A673 (cell line): Measurements from ENCODE around the gene CNN2. TPM values are rescaled to one million over a fixed set of nuclear protein-coding genes. Genes with fewer than 3 reads are reported as not detected.
"Not testable (repeated sequence)": the region's sequence is repeated elsewhere in the genome, so short reads cannot be mapped to it uniquely, and the experiment has no call there.

Experiments
- BruUV-seq: library from RNA; stranded (reverse); fragments of 400-500 nt; replicated peaks from 2 replicates; lab custom pipeline; 2021; lab: Mats Ljungman, UMichigan
- CTCF ChIA-PET: fragments of 300-600 bp; sonication (Branson Sonifier 250); formaldehyde crosslinking; loops from one replicate; lab custom pipeline; 2022; ENCODE audit warnings: antibody characterized with exemption; lab: Charles Lee
- POLR2A ChIA-PET: fragments of 300-600 bp; sonication (Branson Sonifier 250); formaldehyde crosslinking; loops from one replicate; lab custom pipeline; 2022; ENCODE audit warnings: antibody characterized with exemption; ENCODE audit not compliant: low non-redundant PET; lab: Charles Lee
- DNase-seq: peaks from one replicate; pipeline ENCODE4 v3.0.0-alpha.2; 2015; ENCODE audit warnings: low spot score
- H3K27ac ChIP-seq: fragments of 200-600 bp; sonication (generic); 2 replicates; pipeline ENCODE4 v1.5.1; 2016; ENCODE audit warnings: mixed run types, low read depth, mild to moderate bottlenecking, mixed read lengths, antibody characterized with exemption, low read length; ENCODE audit not compliant: poor library complexity, severe bottlenecking
- H3K27me3 ChIP-seq: fragments of 200-600 bp; sonication (generic); replicated peaks from 2 replicates; pipeline ENCODE4 v1.6.1; 2017; ENCODE audit warnings: mixed run types, low read depth, mild to moderate bottlenecking, mixed read lengths, antibody characterized with exemption, low read length; ENCODE audit not compliant: insufficient read depth, poor library complexity
- H3K36me3 ChIP-seq: fragments of 200-600 bp; sonication (generic); 2 replicates; pipeline ENCODE4 v1.6.1; 2016; ENCODE audit warnings: mixed run types, mild to moderate bottlenecking, mixed read lengths, antibody characterized with exemption, low read length; ENCODE audit not compliant: insufficient read depth, poor library complexity, severe bottlenecking
- H3K4me1 ChIP-seq: fragments of 200-600 bp; sonication (generic); 2 replicates; pipeline ENCODE4 v1.6.1; 2017; ENCODE audit warnings: mixed run types, mild to moderate bottlenecking, mixed read lengths, antibody characterized with exemption, low read length; ENCODE audit not compliant: insufficient read depth, poor library complexity, severe bottlenecking
- H3K4me3 ChIP-seq: fragments of 200-600 bp; sonication (generic); 2 replicates; pipeline ENCODE4 v1.5.1; 2016; ENCODE audit warnings: low read depth, mixed run types, mild to moderate bottlenecking, mixed read lengths, low read length; ENCODE audit not compliant: poor library complexity, severe bottlenecking
- H3K9me3 ChIP-seq: fragments of 200-600 bp; sonication (generic); 2 replicates; pipeline ENCODE4 v1.6.1; 2016; ENCODE audit warnings: mixed run types, low read depth, mild to moderate bottlenecking, mixed read lengths, antibody characterized with exemption, low read length; ENCODE audit not compliant: poor library complexity, severe bottlenecking
- CTCF ChIP-seq: fragments of 300-800, 200-600 bp; sonication (generic); conservative IDR thresholded peaks from 2 replicates; pipeline ENCODE4 v1.5.1; 2017; ENCODE audit warnings: low read depth, mild to moderate bottlenecking, antibody characterized with exemption, low read length, moderate library complexity, mixed read lengths
- EZH2 ChIP-seq: fragments of 200-600 bp; sonication (generic); IDR thresholded peaks from 2 replicates; pipeline ENCODE4 v1.6.1; 2017; ENCODE audit warnings: borderline replicate concordance, low read depth, mild to moderate bottlenecking, mixed read lengths, antibody characterized with exemption, low read length; ENCODE audit not compliant: poor library complexity, severe bottlenecking
- intact Hi-C: fragments of 100-400 bp; cut with micrococcal nuclease; formaldehyde crosslinking; loops from one replicate; pipeline ENCODE4 v1.10.0; 2022; ENCODE audit not compliant: unreplicated experiment
- total RNA-seq: library from RNA; stranded (reverse); gene quantifications from 2 replicates; pipeline ENCODE4 v1.2.3, GENCODE V29; 2021

Gene CNN2
- total RNA-seq, 1 experiment from 2014 or later = 112 TPM

GRCh38 chr19:1020868-1021425, 5.5 kb upstream of the CNN2 start, which contains the start of gene TMEM259:
Gene TMEM259, minus strand, starts transcription at chr19:1021123. Its CDS starts 127 bp downstream, at chr19:1020996.
- POLR2A ChIA-PET = interaction anchor here (1.0 kb wide), 1 partner anchor 31 kb away, joined by 3 read pairs; no protein-coding TSS in a partner anchor
- H3K9me3 ChIP-seq = no peaks in the 10 kb centered on the region
- H3K4me3 ChIP-seq = peak within 1 kb of the TSS; percentile 100
- peaks cover 26% of the 10 kb centered on the region for H3K4me1 ChIP-seq
- no peaks in the 10 kb centered on the region for H3K27me3 ChIP-seq
- DNase-seq = peak; percentile 99
- peaks cover 5% of the 10 kb centered on the region for H3K36me3 ChIP-seq
- no TSS peak for BruUV-seq
- TF ChIP-seq EZH2 (no peak), CTCF (no peak)
- intact Hi-C loops = loop anchor here (10.0 kb wide), 3 partner anchors 84 to 224 kb away; partner anchors contain the start of genes ATP5F1D, GPX4 and MIDN
- peak within 1 kb of the TSS; percentile 98 for H3K27ac ChIP-seq
- CTCF ChIA-PET = no interaction called here

- DNase-seq, H3K4me1 ChIP-seq, BruUV-seq, H3K27ac ChIP-seq, H3K36me3 ChIP-seq, CTCF ChIA-PET, H3K4me3 ChIP-seq, H3K9me3 ChIP-seq, POLR2A ChIA-PET, H3K27me3 ChIP-seq: not testable (repeated sequence)
- intact Hi-C loops = loop anchor here (10.0 kb wide), 3 partner anchors 81 to 221 kb away; partner anchors contain the start of genes ATP5F1D, GPX4 and MIDN
Observed at GRCh38 chr19:1023883-1024188, 2.6 kb upstream of the CNN2 start.

GRCh38 chr19:1025080-1025479, 1.3 kb upstream of the CNN2 start:
- H3K4me1 ChIP-seq, H3K4me3 ChIP-seq, CTCF ChIA-PET, DNase-seq, BruUV-seq, H3K36me3 ChIP-seq, H3K9me3 ChIP-seq, POLR2A ChIA-PET, H3K27ac ChIP-seq, H3K27me3 ChIP-seq: not testable (repeated sequence)
- intact Hi-C loops = loop anchor here (10.0 kb wide), 3 partner anchors 80 to 220 kb away; partner anchors contain the start of genes ATP5F1D, GPX4 and MIDN

- no peak for TF ChIP-seq EZH2
- Histone ChIP-seq H3K4me1 (no peaks in the 10 kb centered on the region), H3K4me3 (peak overlapping the region; percentile 92), H3K27ac (peak overlapping the region; percentile 99), H3K36me3 (peaks cover 2% of the 10 kb centered on the region), H3K27me3 (no peaks in the 10 kb centered on the region), H3K9me3 (no peaks in the 10 kb centered on the region)
- peak; percentile 71 for DNase-seq
- BruUV-seq = TSS peak; percentile 84
- ChIA-PET CTCF (interaction anchor here (0.7 kb wide), 3 partner anchors 21 to 254 kb away, joined by 3 read pairs; no protein-coding TSS in a partner anchor), POLR2A (interaction anchor here (0.6 to 0.7 kb wide), 2 partner anchors 12 to 14 kb away, joined by 4 to 14 read pairs; partner anchors contain the start of gene ABCA7)
- intact Hi-C loops = loop anchor here (10.0 kb wide), 3 partner anchors 78 to 218 kb away; partner anchors contain the start of genes ATP5F1D, GPX4 and MIDN
Observed at GRCh38 chr19:1026783-1027649, 608 bp downstream of the CNN2 start.
